Thoracic aorta (tissue), 2 donors: ENCODE data around the gene KNL1. TPM values are rescaled to one million over a fixed set of nuclear protein-coding genes. Genes with fewer than 3 reads are reported as not detected.

Source experiments
- ATAC-seq: fragments of 150-250 bp; one replicate; pipeline ENCODE4 v1.8.0; 2017; ENCODE audit warnings: low read depth; ENCODE audit not compliant: insufficient number of reproducible peaks, low FRiP score
- DNase-seq: peaks from one replicate; pipeline ENCODE4 v3.0.0-alpha.2; 2020; ENCODE audit warnings: low spot score
- H3K27ac ChIP-seq, 2 donors: fragments of 200-600 bp; sonication (generic); 1 replicate in 1 of 2; 2 replicates in 1 of 2; pipeline ENCODE4 v1.5.1; 2016; ENCODE audit warnings: mild to moderate bottlenecking in 2 of 2, moderate library complexity in 2 of 2
- H3K27me3 ChIP-seq: fragments of 200-600 bp; sonication (generic); replicated peaks from 2 replicates; pipeline ENCODE4 v1.6.0; 2016; ENCODE audit warnings: mild to moderate bottlenecking; ENCODE audit not compliant: insufficient read depth
- H3K36me3 ChIP-seq: fragments of 200-600 bp; sonication (generic); one replicate; pipeline ENCODE4 v1.5.1; 2016
- H3K4me1 ChIP-seq, 2 donors: fragments of 200-600 bp; sonication (generic); 1 replicate in 1 of 2; 2 replicates in 1 of 2; pipeline versions ENCODE4 v1.5.1 to v1.6.0; 2016; ENCODE audit warnings: low read depth in 2 of 2, mild to moderate bottlenecking in 1 of 2; ENCODE audit not compliant: control insufficient read depth in 1 of 2
- H3K4me3 ChIP-seq: fragments of 200-600 bp; sonication (generic); 2 replicates; pipeline ENCODE4 v1.5.1; 2016; ENCODE audit warnings: mild to moderate bottlenecking
- H3K9me3 ChIP-seq: fragments of 200-600 bp; sonication (generic); 2 replicates; pipeline ENCODE4 v1.5.1; 2016
- total RNA-seq, 2 donors: library from RNA; depleted of rRNA; stranded (reverse); fragments of >200 nt; gene quantifications; one replicate each; pipeline versions ENCODE4 v1.1.0 to v1.2.3, GENCODE V29; 2016
- TF ChIP-seq, protein P1 (sequence below): fragments of 200-600 bp; sonication (generic); IDR thresholded peaks from one replicate; pipeline ENCODE4 v1.5.1; 2019; ENCODE audit warnings: antibody characterized with exemption

The KNL1 gene
- total RNA-seq, 2 donors from 2014 or later = 0.27 to 11.4 TPM

DNA sequence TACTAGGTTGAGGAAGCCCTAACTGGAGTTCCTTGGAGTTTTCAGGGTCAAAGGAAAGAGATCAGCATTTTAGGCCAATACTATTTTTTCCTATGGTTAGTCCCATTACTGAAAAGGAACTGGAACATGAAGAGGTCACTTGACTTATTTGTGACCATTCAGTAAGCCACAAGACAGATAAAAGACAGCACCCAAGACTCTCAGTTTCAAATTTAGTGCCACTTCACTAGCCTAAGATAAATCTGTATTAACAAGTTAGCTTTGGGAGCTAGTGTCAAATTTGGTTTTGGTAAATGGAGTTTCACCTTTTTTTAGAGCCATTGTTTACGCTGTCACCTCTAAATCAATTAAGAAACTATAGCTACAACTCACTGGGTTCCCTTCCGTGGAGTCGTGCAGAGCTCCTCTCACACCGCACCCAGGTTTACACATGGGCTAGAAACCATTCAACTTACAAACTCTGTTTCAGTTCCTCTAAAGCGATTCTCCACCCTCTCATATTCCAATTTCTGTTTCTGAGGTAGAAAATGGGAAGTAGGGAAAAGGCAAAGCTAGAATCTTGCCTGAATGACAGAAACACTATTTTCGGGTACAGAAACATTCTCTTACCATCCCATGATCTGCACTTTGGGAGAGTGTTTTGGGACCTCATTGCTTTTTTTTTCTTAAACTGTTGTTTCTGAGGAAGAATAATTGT is 43.6 kb upstream of the KNL1 start:
- no peak for DNase-seq
- no peak overlapping the region for H3K4me3 ChIP-seq
- H3K27me3 ChIP-seq = no peaks in the 10 kb centered on the region
- TF ChIP-seq, protein P1, sequence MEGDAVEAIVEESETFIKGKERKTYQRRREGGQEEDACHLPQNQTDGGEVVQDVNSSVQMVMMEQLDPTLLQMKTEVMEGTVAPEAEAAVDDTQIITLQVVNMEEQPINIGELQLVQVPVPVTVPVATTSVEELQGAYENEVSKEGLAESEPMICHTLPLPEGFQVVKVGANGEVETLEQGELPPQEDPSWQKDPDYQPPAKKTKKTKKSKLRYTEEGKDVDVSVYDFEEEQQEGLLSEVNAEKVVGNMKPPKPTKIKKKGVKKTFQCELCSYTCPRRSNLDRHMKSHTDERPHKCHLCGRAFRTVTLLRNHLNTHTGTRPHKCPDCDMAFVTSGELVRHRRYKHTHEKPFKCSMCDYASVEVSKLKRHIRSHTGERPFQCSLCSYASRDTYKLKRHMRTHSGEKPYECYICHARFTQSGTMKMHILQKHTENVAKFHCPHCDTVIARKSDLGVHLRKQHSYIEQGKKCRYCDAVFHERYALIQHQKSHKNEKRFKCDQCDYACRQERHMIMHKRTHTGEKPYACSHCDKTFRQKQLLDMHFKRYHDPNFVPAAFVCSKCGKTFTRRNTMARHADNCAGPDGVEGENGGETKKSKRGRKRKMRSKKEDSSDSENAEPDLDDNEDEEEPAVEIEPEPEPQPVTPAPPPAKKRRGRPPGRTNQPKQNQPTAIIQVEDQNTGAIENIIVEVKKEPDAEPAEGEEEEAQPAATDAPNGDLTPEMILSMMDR = no peak
- ATAC-seq = no peak
- H3K4me1 ChIP-seq = peaks cover 14 to 16% of the 10 kb centered on the region in 2 donors
- H3K9me3 ChIP-seq = no peaks in the 10 kb centered on the region
- peaks cover 8% of the 10 kb centered on the region for H3K36me3 ChIP-seq
- no peak overlapping the region for H3K27ac ChIP-seq

DNA sequence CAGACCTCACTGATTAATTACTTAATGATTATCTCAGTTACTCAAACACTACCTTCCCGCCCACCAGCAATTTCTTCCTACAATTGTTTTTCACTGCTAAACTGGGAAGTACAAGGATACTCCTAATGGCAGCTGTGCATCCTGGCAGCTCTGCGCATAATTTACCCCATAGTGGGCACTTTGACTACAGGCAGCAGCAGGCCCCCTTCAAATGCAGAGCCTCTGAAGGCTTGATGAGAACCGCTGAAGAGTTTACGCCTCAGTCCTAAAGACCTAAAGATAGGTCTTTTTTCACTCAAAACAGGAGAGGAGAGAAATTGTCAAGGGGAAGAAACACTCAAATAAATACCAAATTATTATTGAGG is 39.9 kb upstream of the KNL1 start:
- no peak for DNase-seq
- Histone ChIP-seq H3K4me1 (peaks cover 14 to 16% of the 10 kb centered on the region in 2 donors), H3K27ac (no peak overlapping the region), H3K4me3 (no peak overlapping the region), H3K9me3 (no peaks in the 10 kb centered on the region), H3K27me3 (no peaks in the 10 kb centered on the region), H3K36me3 (peaks cover 23% of the 10 kb centered on the region)
- TF ChIP-seq, protein P1 = no peak
- no peak for ATAC-seq

DNA sequence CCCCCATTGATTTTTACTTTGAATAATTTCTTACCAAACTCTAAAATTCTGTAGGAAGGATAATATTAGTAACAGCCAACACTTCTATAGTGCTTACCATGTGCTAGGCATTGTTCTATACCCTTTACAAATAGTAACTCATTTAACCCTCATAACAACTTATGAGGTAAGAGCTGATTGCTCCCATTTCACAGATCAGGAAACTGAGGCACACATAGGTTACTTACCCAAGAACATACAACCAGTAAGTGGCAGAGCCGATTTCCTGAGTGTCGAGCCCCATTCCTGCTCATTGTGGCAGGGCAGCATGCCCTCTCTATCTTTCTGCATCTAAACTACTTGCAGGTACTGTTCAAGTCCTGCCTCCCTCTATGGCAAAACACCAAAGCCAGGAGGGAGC is 38.2 kb upstream of the KNL1 start:
- DNase-seq (no peak), ATAC-seq (no peak)
- TF ChIP-seq, protein P1 = no peak
- no peaks in the 10 kb centered on the region for H3K27me3 ChIP-seq
- H3K4me1 ChIP-seq = no peaks in the 10 kb centered on the region
- H3K27ac ChIP-seq = no peak overlapping the region
- H3K4me3 ChIP-seq = no peak overlapping the region
- H3K9me3 ChIP-seq = no peaks in the 10 kb centered on the region
- peaks cover 23% of the 10 kb centered on the region for H3K36me3 ChIP-seq

DNA sequence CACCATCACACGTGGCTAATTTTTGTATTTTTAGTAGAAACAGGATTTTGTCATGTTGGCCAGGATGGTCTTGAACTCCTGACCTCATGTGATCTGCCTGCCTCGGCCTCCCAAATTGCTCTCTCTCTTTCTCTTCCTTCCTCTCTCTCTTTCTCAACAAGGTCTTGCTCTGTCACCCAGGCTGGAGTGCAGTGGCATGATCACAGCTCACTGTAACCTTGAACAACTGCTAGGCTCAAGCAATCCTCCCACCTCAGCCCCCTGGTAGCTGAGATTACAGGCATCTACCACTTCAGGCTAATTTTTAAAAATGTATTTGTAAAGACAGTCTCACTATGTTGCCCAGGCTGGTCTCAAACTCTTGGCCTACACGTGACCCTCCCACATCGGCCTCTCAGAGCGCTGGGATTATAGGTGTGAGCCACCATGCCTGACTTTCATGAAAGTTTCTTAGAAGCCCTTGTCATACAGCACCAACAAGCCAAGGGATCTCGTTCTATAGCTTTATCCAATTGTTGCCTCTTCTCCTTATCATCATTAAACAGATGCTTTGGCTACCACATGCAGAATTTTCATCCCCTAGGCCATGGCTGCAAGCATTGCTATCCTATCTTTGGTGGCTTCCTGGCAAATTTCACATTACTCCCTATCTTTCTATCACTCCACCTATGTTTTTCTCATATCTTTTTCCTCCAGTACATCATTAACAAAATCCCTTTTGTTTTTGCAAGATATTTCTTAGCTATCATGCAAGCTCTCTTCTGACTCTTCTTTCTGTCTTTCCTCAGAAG is 34.9 kb upstream of the KNL1 start:
- Histone ChIP-seq H3K36me3 (peaks cover 19% of the 10 kb centered on the region), H3K4me1 (peaks cover 0 to 18% of the 10 kb centered on the region in 2 donors), H3K9me3 (no peaks in the 10 kb centered on the region), H3K27ac (no peak overlapping the region), H3K4me3 (no peak overlapping the region), H3K27me3 (no peaks in the 10 kb centered on the region)
- no peak for ATAC-seq
- no peak for DNase-seq
- TF ChIP-seq, protein P1 = no peak

DNA sequence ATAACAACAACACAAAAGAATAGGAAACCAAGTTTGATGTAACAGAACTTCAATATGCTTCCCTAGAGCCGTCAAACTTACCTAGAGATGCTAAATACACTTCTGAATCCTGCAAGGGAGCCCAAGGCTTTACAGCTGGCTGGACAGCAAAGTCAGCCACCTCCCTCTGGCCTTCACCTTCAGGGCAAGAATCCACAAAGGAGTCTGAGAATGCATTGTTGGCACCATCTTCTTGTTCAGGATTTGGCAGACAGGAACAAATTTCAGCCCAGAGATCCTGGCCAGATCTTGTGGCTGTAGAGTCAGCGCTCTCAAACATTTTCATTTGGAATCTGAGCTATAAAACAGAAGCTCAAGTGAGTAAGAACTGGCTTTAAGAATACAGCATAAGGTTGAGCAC is 31.4 kb upstream of the KNL1 start:
- no peaks in the 10 kb centered on the region for H3K9me3 ChIP-seq
- H3K4me1 ChIP-seq = peaks cover 3 to 24% of the 10 kb centered on the region in 2 donors
- no peak overlapping the region for H3K4me3 ChIP-seq
- DNase-seq (no peak), ATAC-seq (no peak)
- no peaks in the 10 kb centered on the region for H3K27me3 ChIP-seq
- H3K36me3 ChIP-seq = peaks cover 4% of the 10 kb centered on the region
- TF ChIP-seq, protein P1 = no peak
- no peak overlapping the region for H3K27ac ChIP-seq
